HS-27A (cell line): ENCODE results near the gene VAV2.

ENCODE experiments used
- DNase-seq: peaks from one replicate; pipeline ENCODE4 v3.0.0-alpha.2; 2012; ENCODE audit warnings: low read depth, missing footprints

VAV2 gene

GRCh38 chr9:133726401-133727276 lies 265.5 kb downstream of the VAV2 start:
- DNase-seq: no peak

- DNase-seq: no peak
These were observed 266.2 kb downstream of the VAV2 start for GRCh38 chr9:133725886-133726285.

- DNase-seq: no peak
These were observed 273.4 kb downstream of the VAV2 start for GRCh38 chr9:133718563-133719315.

DNA sequence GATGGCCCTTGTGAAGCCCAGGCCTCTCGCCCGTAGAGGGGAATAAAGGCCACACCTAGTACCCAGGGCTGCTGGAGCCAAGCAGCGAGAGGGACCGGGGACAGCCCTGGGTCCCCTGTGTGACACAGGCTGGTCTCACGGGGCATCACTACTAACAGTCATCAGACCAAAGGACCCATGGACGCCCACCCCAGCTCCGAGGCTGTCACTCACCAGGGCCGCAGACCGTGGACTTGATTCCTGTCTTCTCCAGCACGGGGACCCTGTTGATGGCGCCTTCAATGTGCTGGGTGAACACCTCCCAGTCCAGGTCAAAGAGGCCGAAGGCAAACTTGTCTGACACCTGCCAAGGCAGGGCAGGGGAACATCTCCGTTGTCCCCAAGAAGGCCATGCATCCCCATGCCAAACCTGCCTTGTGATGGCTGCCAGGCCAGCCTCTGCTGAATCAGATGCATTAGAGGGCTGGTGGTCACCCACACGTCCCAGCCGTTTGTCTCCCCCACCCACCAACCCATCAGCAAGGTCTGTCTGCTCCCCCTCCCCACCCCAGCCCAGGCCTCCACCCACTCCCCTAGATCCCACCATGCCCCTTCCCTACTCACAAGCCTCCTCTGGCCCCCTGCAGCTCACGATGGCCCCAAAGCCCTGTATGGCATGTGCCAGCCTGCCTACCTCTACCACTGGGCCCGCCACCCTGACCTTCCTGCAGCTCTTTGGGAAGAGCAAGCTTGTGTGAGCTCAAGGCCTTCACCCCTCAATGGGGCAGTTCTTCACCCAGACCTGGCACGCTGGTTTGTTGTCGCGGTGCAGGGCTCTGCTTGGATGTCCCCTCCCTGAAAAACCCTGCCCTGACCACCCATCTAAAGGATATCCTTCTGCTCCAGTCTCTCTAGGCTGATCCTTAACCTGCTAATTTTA lies 274.8 kb downstream of the VAV2 start:
- no peak for DNase-seq

- no peak for DNase-seq
These were observed 275.5 kb downstream of the VAV2 start for GRCh38 chr9:133716564-133717112.

GRCh38 chr9:133715866-133716563 lies 276.1 kb downstream of the VAV2 start:
- no peak for DNase-seq

GRCh38 chr9:133715295-133715865 lies 276.7 kb downstream of the VAV2 start:
- no peak for DNase-seq

DNA sequence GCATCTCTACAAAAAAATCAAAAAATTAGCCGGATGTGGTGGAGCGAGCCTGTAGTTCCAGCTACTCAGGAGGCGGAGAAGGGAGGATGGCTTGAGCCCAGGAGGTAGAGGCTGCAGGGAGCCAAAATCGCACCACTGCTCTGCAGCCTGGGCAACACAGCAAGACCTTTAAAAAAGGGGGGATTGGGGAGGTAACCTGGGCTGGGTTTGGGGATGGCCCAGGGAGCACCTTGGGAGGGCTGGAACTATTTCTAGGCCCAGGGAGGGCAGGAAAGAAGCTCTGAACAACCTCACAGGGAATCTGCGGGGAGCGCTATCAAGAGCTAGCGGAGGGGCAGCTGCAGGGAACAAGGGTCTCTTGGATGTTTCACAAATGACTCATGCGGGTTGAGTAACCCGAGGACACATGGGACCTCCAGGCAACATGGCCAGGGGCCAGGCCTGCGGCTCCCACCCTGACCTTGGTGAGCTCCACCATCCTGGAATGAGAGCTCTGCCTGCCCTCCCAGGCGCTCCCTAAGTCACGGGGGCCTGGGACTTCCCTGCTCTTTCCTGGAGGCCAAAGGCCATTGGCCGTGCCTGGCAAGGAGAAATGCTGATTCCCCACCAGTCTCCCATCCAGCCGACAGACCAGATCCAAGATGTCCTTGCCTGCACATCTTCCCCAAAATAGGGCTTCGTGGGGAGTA lies 277.4 kb downstream of the VAV2 start:
- DNase-seq: no peak

DNA sequence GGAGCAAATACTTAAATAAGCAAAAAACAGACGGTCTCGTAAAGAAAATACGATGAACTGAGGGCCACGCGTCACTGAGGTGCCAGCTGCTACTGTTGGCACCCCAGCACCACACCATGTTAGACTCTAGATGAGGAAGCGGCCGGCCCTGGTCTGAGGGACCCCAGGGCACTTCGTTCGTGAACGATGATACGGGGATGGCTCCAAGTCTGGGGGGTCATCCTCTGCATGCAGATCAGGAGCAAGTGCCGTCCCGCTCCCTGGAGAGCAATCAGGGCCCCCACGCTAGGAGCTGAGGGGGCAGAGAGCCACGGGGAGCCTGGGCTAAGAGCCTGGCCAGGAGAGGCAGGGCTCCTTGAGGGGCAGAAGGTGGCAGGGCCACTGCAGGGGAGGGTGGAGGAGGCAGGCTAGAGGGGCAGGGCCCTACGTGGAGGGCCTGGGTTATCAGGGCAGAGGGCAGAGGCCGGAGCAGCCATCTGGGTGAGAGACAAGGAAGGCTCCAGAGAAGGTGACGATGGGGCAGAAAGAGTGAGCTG lies 278.1 kb downstream of the VAV2 start:
- no peak for DNase-seq

- no peak for DNase-seq
These were observed 278.8 kb downstream of the VAV2 start for GRCh38 chr9:133713150-133713959.

DNA sequence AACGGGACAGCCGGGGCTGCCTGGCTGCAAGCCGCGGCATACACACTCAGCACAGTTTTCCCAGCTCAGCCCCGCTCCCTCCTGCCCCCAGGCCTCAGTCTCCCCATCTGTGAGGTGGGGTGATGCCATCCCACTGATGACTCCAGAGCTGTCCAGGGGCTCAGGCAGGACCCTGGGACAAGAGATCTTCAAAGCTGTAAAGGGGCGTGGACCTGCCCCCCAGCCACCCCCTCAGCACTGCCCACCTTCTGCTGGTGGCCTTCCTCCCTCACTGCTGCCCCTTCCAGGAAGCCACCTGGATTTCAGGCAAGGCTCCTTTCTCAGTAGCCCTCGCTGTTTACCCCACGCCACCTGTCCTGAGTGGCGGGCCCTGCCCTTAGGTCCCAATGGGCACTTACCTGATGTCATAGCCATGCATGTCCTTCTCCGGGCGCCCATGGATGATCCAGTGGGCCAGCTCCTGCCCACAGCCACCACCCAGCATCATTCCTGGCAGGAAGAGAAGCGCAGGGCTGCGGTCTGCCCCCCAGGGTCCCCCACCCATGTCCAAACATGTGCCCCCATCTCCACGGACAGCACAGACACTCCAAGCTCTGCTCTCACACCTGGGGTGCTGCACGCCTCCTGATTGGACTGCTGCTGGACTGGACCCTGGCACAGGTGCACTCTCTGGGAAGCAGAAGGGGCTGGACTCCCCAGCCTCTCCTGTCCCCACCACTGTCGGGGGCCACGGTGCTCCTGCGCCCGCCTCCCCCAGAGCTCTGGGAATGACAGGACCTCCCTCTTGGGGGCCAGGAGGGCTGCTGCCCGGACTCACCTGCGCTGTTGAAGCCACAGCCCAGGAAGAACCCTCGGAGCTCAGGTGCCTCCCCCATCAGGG lies 279.7 kb downstream of the VAV2 start:
- DNase-seq: no peak
